Upper lobe of right lung (tissue), 1 donor: ENCODE data around the gene DLX2. TPM values are rescaled to one million over a fixed set of nuclear protein-coding genes. Genes with fewer than 3 reads are reported as not detected.

ENCODE experiments used
- ATAC-seq: fragments of 200-7000 bp; cut with Tn5 transposase; one replicate; pipeline ENCODE4 v1.9.1; 2020; ENCODE audit warnings: mild to moderate bottlenecking, moderate library complexity
- DNase-seq: peaks from one replicate; pipeline ENCODE4 v3.0.0-alpha.2; 2020
- H3K27ac ChIP-seq: fragments of 200-600 bp; one replicate; pipeline ENCODE4 v1.8.0; 2022
- H3K27me3 ChIP-seq: fragments of 200-600 bp; one replicate; pipeline ENCODE4 v1.8.0; 2022; ENCODE audit warnings: mild to moderate bottlenecking
- H3K36me3 ChIP-seq: fragments of 200-600 bp; one replicate; pipeline ENCODE4 v1.8.0; 2022
- H3K4me1 ChIP-seq: fragments of 200-600 bp; one replicate; pipeline ENCODE4 v1.8.0; 2022
- H3K4me3 ChIP-seq: fragments of 200-600 bp; one replicate; pipeline ENCODE4 v1.8.0; 2022; ENCODE audit warnings: mild to moderate bottlenecking
- H3K9me3 ChIP-seq: fragments of 200-600 bp; one replicate; pipeline ENCODE4 v1.8.0; 2022
- CTCF ChIP-seq: fragments of 200-600 bp; IDR thresholded peaks from one replicate; pipeline ENCODE4 v1.8.0; 2022; ENCODE audit warnings: antibody characterized with exemption
- intact Hi-C: fragments of 100-400 bp; cut with DNase I; formaldehyde crosslinking; loops from one replicate; pipeline ENCODE4 v1.11.0; 2022
- total RNA-seq: library from RNA; stranded (reverse); fragmentation: NEBNext Ultra II Directional; extraction: Animal tissue kit (Norgen Biotek cat#: 25700); gene quantifications from one replicate; pipeline ENCODE4 v1.2.1, GENCODE V29; 2021
- donor health status: DM: no; HTN: yes; CAD: no; lungs with severe emphysema.

The DLX2 gene
- total RNA-seq, 1 donor from 2014 or later, result not detected

GRCh38 chr2:172135446-172135845 lies 32.7 kb upstream of the DLX2 start:
- Histone ChIP-seq H3K27me3 (peaks cover 11% of the 10 kb centered on the region), H3K4me1 (no peaks in the 10 kb centered on the region), H3K36me3 (no peaks in the 10 kb centered on the region), H3K9me3 (no peaks in the 10 kb centered on the region), H3K27ac (no peak overlapping the region), H3K4me3 (no peak overlapping the region)
- intact Hi-C loops, result no loop called here
- no peak for DNase-seq
- no peak for ATAC-seq
- no peak for TF ChIP-seq CTCF

GRCh38 chr2:172134270-172134669 lies 31.6 kb upstream of the DLX2 start:
- Histone ChIP-seq H3K9me3 (no peaks in the 10 kb centered on the region), H3K36me3 (no peaks in the 10 kb centered on the region), H3K4me1 (no peaks in the 10 kb centered on the region), H3K27me3 (peaks cover 11% of the 10 kb centered on the region), H3K27ac (no peak overlapping the region), H3K4me3 (no peak overlapping the region)
- no peak for TF ChIP-seq CTCF
- intact Hi-C loops, result no loop called here
- ATAC-seq (no peak), DNase-seq (no peak)

DNA sequence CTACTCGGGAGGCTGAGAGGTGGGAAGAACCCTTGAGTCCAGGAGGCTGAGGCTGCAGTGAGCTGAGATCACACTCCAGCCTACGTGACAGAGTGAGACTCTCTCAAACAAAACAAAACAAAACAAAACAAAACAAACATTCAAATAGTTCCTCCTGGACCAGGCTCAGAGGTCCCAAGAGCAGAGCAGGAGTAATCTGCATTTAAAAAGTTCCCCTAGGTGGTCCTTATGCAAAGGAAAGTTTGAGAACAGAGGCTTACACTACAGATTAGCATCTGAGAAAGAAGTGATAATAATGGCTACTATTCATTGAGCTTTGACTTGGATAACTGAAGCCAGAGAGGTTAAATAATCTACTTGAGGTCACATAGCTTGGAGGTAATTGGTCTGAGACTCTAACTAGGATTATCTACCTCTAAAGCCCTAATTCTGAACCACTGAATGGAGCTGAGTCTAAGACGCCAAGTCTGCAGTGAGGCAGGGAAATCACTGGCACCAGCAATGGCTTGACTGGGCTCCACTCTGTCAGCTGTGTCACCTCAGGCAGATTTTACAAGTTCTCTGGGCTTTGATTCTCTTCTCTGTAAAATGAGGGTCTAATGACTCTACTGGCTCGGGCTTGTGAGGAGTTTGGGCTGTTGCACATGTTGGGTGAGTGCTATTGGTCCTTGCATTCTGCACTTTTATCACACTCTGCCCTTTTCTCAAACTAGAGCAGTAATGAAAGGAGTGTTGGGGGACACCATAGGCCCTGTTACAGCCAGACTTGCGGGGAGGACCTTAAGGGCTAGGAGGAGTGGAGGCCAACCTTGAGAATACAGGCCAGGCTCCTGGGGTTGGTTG lies 29.2 kb upstream of the DLX2 start:
- no peaks in the 10 kb centered on the region for H3K4me1 ChIP-seq
- no peak for ATAC-seq

DNA sequence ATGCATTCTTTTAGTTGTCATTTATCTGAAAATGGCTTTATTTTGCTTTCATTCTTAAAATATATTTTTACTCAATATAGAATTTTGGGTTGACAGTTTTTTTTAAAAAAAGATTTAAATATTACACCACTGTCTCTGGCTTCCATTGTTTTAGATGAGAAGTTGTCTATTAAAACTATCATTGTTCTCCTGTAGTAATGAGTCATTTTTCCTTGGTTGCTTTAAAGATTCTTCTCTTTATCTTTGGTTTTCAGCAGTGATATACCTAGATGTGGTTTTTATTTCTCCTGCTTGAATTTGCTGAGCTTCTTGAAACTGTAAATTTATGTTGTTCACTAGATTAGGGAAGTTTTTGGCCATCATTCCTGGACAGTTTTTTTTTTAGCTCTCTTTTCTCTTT lies 26.7 kb upstream of the DLX2 start:
- intact Hi-C loops, result no loop called here
- H3K27ac ChIP-seq, result no peak overlapping the region

More for the DNA sequence above, 29.2 kb upstream of the DLX2 start:
- Histone ChIP-seq H3K9me3 (no peaks in the 10 kb centered on the region), H3K27ac (no peak overlapping the region), H3K36me3 (no peaks in the 10 kb centered on the region), H3K4me3 (no peak overlapping the region), H3K27me3 (peaks cover 4% of the 10 kb centered on the region)
- no peak for TF ChIP-seq CTCF
- no peak for DNase-seq
- intact Hi-C loops, result no loop called here

GRCh38 chr2:172128484-172128883 lies 25.8 kb upstream of the DLX2 start:
- no peak overlapping the region for H3K27ac ChIP-seq

More for the DNA sequence above, 26.7 kb upstream of the DLX2 start:
- Histone ChIP-seq H3K27me3 (no peaks in the 10 kb centered on the region), H3K36me3 (no peaks in the 10 kb centered on the region), H3K4me1 (no peaks in the 10 kb centered on the region), H3K4me3 (no peak overlapping the region), H3K9me3 (no peaks in the 10 kb centered on the region)
- DNase-seq, result no peak
- TF ChIP-seq CTCF, result no peak
- no peak for ATAC-seq

More at GRCh38 chr2:172128484-172128883, 25.8 kb upstream of the DLX2 start:
- no peaks in the 10 kb centered on the region for H3K36me3 ChIP-seq
- DNase-seq (no peak), ATAC-seq (no peak)
- TF ChIP-seq CTCF, result no peak
- no peaks in the 10 kb centered on the region for H3K9me3 ChIP-seq
- H3K4me3 ChIP-seq, result no peak overlapping the region
- no peaks in the 10 kb centered on the region for H3K27me3 ChIP-seq
- no peaks in the 10 kb centered on the region for H3K4me1 ChIP-seq
- intact Hi-C loops, result no loop called here
